ENCODE measurements around the gene BEST2. TPM values are rescaled to one million over a fixed set of nuclear protein-coding genes. Genes with fewer than 3 reads are reported as not detected.

BEST2 gene
- total RNA-seq, 2 donors from 2014 or later = 12.1 to 22.6 TPM

DNA sequence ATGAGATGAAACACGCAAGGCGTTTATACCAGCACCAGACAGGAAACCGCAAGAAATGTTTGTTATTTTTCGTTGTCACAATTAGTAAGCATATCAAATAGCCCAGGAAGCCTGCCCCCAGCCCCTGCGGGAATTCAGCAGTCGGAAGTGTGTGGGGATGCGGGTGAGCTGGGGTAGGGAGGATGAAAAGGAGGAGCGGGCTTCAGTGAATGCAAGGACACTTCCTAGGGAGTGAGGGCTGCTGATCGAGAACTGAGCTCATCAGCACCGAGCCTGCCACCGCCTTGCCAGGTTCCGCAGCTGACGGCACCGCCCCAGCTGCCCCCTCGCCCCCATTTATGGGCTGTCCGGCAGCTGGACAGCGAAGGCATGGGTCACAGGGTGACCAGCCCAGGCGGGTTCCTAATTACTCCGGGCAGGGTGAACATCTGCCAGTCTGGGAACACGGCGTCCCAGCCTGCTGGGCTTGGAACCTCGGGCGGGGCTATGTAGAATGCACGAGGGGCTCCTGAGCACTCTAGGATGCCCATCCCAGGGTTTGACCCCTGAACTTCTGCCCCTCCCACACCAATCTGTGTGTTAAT is 1.6 kb upstream of the BEST2 start:
- Histone ChIP-seq H3K4me1 (no peaks in the 10 kb centered on the region), H3K9ac (ENCODE audit: low read depth in 2 of 2, low read length in 2 of 2) (peak overlapping the region in 1 of 2 donors; percentile 40), H3K4me3 (no peak overlapping the region), H3K27me3 (peaks cover 10% of the 10 kb centered on the region), H3K36me3 (peaks cover 7% of the 10 kb centered on the region), H3K9me3 (no peaks in the 10 kb centered on the region), H3K27ac (no peak overlapping the region)
- peak; percentile 33 for DNase-seq
- intact Hi-C loops (cut with DNase I) = no loop called here
- TF ChIP-seq, protein P1, sequence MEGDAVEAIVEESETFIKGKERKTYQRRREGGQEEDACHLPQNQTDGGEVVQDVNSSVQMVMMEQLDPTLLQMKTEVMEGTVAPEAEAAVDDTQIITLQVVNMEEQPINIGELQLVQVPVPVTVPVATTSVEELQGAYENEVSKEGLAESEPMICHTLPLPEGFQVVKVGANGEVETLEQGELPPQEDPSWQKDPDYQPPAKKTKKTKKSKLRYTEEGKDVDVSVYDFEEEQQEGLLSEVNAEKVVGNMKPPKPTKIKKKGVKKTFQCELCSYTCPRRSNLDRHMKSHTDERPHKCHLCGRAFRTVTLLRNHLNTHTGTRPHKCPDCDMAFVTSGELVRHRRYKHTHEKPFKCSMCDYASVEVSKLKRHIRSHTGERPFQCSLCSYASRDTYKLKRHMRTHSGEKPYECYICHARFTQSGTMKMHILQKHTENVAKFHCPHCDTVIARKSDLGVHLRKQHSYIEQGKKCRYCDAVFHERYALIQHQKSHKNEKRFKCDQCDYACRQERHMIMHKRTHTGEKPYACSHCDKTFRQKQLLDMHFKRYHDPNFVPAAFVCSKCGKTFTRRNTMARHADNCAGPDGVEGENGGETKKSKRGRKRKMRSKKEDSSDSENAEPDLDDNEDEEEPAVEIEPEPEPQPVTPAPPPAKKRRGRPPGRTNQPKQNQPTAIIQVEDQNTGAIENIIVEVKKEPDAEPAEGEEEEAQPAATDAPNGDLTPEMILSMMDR (IDR thresholded peaks at IDR 0.05) = no peak

DNA sequence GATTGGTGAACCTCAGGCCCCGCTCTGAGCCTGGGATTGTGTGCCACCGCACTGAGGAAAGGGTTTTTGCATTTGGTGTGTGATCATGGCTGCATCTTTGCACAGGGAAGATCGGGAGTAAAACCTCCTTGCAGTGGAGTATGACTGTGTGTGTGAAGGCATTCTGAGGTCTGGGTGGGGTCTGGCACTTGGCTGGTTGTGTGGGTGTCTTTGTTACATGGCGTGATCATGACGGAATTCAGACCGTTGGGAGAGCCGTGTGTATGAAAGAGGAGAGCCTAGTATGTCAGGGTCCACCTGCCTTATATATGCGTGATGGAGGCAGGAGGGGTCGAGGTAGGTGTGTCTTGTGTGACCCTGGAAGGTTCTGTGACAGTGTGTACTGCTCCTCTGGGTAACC is 740 bp upstream of the BEST2 start:
- H3K9me3 ChIP-seq = no peaks in the 10 kb centered on the region
- peaks cover 1% of the 10 kb centered on the region for H3K36me3 ChIP-seq
- DNase-seq = no peak
- TF ChIP-seq, protein P1 (IDR thresholded peaks at IDR 0.05) = no peak
- peaks cover 10% of the 10 kb centered on the region for H3K27me3 ChIP-seq
- H3K9ac ChIP-seq (ENCODE audit: low read depth in 2 of 2, low read length in 2 of 2) = peak overlapping the region in 1 of 2 donors; percentile 51
- intact Hi-C loops (cut with DNase I) = no loop called here
- no peak overlapping the region for H3K4me3 ChIP-seq
- no peak overlapping the region for H3K27ac ChIP-seq
- no peaks in the 10 kb centered on the region for H3K4me1 ChIP-seq

DNA sequence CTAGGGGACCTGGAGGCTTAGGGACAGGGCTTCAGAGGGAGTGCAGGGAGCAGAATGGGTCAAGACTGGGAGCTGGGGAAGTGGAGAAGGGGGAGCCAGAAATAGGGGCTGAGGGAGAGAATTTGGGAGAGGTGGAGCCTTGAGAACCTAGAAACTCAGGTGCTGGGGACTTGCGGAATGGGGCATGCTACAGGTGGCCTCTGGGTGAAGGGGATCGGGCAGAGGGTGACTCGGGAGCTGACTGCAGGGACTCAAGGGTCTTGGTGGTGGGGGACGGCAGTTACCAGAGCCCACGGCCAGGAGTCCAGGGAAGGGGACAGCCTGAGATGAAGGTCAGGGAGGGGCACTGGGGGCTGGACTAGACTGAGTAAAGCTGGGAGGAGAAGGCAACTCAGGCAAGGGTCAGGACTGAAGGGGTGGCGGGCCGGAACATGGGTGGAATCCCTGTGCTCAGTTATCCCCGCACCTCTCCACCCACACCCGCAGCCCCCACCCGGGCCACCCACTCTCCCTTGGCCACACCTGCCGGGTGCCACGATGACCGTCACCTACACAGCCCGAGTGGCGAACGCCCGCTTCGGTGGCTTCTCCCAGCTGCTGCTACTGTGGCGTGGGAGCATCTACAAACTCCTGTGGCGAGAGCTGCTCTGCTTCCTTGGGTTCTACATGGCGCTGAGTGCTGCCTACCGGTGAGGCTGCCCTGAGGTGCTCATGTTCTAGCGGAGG is 628 bp downstream of the BEST2 start:
- no peak for DNase-seq
- peak overlapping the region in 1 of 2 donors; percentile 21 for H3K9ac ChIP-seq (ENCODE audit: low read depth in 2 of 2, low read length in 2 of 2)
- H3K4me3 ChIP-seq = no peak overlapping the region
- H3K4me1 ChIP-seq = no peaks in the 10 kb centered on the region
- no peaks in the 10 kb centered on the region for H3K9me3 ChIP-seq
- H3K27ac ChIP-seq = no peak overlapping the region
- intact Hi-C loops (cut with DNase I) = no loop called here
- TF ChIP-seq, protein P1 (IDR thresholded peaks at IDR 0.05) = no peak
- H3K36me3 ChIP-seq = no peaks in the 10 kb centered on the region
- peaks cover 10% of the 10 kb centered on the region for H3K27me3 ChIP-seq

DNA sequence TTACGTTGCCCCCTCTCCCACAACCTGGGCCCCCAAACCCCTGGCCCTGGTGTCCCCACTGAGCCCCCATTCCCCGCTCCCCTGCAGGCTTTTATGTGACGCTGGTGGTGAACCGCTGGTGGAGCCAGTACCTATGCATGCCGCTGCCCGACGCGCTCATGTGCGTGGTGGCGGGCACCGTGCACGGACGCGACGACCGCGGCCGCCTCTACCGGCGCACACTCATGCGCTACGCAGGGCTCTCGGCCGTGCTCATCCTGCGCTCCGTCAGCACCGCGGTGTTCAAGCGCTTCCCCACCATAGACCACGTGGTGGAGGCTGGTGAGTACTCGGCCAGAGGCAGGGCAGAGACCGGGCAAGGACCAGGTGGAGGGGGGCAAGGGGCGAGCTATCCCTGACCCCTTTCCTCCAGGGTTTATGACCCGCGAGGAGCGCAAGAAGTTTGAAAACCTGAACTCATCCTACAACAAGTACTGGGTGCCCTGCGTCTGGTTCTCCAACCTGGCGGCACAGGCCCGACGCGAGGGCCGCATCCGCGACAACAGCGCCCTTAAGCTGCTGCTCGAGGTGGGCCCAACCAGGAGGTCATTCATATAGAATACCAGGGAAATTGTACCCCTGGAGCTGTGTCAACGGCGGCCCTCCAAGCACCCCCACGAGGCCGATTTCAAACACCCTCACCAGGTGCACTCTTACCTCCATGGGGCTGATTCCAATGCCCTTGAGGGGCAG is 3.0 kb downstream of the BEST2 start:
- Histone ChIP-seq H3K27me3 (peaks cover 10% of the 10 kb centered on the region), H3K9me3 (no peaks in the 10 kb centered on the region), H3K4me1 (no peaks in the 10 kb centered on the region), H3K9ac (ENCODE audit: low read depth in 2 of 2, low read length in 2 of 2) (no peak overlapping the region), H3K36me3 (no peaks in the 10 kb centered on the region), H3K4me3 (no peak overlapping the region), H3K27ac (no peak overlapping the region)
- intact Hi-C loops (cut with DNase I) = loop anchor here (5.0 kb wide), 1 partner anchor 32 kb away; the partner anchor contains the start of gene TNPO2
- TF ChIP-seq, protein P1 (IDR thresholded peaks at IDR 0.05) = no peak
- DNase-seq = no peak

DNA sequence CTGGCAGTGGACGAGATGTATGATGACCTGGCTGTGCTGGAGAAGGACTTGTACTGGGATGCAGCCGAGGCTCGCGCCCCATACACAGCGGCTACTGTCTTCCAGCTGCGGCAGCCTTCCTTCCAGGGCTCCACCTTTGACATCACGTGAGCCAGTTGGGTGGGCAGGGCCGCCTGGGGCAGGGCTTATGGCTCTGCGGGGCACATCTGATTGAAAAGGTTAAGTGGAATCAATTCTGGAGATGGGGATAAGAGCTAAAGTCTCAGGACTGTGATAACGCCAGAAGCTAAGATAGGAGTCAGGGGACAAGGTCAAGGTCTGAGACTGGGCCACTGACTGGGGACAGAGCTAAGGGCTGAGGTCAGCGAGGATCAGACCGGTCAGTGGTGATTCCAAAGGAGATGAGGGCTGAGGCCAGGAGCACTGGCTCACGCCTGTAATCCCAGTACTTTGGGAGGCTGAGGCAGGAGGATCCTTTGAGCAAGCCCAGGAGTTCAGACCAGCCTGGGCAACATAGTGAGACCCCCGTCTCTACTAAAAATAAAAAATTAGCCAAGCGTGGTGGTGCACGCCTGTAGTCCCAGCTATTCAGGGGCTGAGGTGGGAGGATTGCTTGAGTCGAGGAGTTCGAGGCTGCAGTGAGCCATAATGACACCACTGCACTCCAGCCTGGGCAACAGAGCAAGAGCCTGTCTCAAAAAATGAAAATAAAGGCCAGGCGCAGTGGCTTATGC is 4.7 kb downstream of the BEST2 start:
- Histone ChIP-seq H3K27ac (no peak overlapping the region), H3K4me3 (no peak overlapping the region), H3K9me3 (no peaks in the 10 kb centered on the region), H3K27me3 (no peaks in the 10 kb centered on the region), H3K36me3 (no peaks in the 10 kb centered on the region), H3K4me1 (no peaks in the 10 kb centered on the region), H3K9ac (ENCODE audit: low read depth in 2 of 2, low read length in 2 of 2) (no peak overlapping the region)
- intact Hi-C loops (cut with DNase I) = loop anchor here (5.0 kb wide), 1 partner anchor 34 kb away; the partner anchor contains the start of gene TNPO2
- no peak for DNase-seq
- TF ChIP-seq, protein P1 (IDR thresholded peaks at IDR 0.05) = no peak

Data from colonic mucosa (tissue), 4 donors.